Measurements from ENCODE around the gene FBXW7. TPM values are rescaled to one million over a fixed set of nuclear protein-coding genes. Genes with fewer than 3 reads are reported as not detected.

FBXW7 gene
- total RNA-seq, 1 experiment from 2014 or later: 23.0 TPM

- TF ChIP-seq, protein P1, sequence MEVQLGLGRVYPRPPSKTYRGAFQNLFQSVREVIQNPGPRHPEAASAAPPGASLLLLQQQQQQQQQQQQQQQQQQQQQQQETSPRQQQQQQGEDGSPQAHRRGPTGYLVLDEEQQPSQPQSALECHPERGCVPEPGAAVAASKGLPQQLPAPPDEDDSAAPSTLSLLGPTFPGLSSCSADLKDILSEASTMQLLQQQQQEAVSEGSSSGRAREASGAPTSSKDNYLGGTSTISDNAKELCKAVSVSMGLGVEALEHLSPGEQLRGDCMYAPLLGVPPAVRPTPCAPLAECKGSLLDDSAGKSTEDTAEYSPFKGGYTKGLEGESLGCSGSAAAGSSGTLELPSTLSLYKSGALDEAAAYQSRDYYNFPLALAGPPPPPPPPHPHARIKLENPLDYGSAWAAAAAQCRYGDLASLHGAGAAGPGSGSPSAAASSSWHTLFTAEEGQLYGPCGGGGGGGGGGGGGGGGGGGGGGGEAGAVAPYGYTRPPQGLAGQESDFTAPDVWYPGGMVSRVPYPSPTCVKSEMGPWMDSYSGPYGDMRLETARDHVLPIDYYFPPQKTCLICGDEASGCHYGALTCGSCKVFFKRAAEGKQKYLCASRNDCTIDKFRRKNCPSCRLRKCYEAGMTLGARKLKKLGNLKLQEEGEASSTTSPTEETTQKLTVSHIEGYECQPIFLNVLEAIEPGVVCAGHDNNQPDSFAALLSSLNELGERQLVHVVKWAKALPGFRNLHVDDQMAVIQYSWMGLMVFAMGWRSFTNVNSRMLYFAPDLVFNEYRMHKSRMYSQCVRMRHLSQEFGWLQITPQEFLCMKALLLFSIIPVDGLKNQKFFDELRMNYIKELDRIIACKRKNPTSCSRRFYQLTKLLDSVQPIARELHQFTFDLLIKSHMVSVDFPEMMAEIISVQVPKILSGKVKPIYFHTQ (CRISPR knock-in tag; IDR thresholded peaks at IDR 0.05): no peak
- TF ChIP-seq GTF2I (CRISPR knock-in tag; conservative IDR thresholded peaks at IDR 0.05) (no peak), CBFB (CRISPR knock-in tag; IDR thresholded peaks at IDR 0.05; ENCODE audit: low read depth) (no peak), CREM (CRISPR knock-in tag; IDR thresholded peaks at IDR 0.05) (no peak), SOX15 (CRISPR knock-in tag; IDR thresholded peaks at IDR 0.05) (no peak), ZNF671 (CRISPR knock-in tag; IDR thresholded peaks at IDR 0.05) (no peak), TEAD4 (CRISPR knock-in tag; IDR thresholded peaks at IDR 0.05) (no peak), TEAD1 (CRISPR knock-in tag; IDR thresholded peaks at IDR 0.05) (no peak)
- TF ChIP-seq, protein P2, sequence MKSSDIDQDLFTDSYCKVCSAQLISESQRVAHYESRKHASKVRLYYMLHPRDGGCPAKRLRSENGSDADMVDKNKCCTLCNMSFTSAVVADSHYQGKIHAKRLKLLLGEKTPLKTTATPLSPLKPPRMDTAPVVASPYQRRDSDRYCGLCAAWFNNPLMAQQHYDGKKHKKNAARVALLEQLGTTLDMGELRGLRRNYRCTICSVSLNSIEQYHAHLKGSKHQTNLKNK (CRISPR knock-in tag; IDR thresholded peaks at IDR 0.05): no peak
- TF ChIP-seq, protein P3, sequence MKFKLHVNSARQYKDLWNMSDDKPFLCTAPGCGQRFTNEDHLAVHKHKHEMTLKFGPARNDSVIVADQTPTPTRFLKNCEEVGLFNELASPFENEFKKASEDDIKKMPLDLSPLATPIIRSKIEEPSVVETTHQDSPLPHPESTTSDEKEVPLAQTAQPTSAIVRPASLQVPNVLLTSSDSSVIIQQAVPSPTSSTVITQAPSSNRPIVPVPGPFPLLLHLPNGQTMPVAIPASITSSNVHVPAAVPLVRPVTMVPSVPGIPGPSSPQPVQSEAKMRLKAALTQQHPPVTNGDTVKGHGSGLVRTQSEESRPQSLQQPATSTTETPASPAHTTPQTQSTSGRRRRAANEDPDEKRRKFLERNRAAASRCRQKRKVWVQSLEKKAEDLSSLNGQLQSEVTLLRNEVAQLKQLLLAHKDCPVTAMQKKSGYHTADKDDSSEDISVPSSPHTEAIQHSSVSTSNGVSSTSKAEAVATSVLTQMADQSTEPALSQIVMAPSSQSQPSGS (CRISPR knock-in tag; IDR thresholded peaks at IDR 0.05; ENCODE audit: borderline replicate concordance, low read depth): no peak
Observed at GRCh38 chr4:152327606-152328453, 208.1 kb downstream of the FBXW7 start (continued).

DNA sequence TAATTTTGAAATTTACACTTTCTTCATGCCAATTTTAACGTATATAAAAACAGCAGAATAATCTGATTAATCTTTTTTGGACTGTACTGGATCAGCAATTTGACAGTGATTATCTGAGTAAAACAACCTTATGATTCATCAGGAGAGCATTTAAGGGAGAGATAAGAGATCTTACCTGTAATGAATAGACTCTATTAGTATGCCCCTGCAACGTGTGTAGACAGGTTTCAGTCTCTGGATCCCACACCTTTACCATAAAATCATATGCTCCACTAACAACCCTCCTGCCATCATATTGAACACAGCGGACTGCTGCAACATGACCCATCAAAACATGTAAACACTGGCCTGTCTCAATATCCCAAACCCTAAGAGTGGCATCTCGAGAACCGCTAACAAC is 210.1 kb downstream of the FBXW7 start:
- DNase-seq (ENCODE audit: low spot score) (no peak), ATAC-seq (no peak)
- Mint-ChIP-seq H3K27ac (no peak overlapping the region), H3K36me3 (peaks cover 13% of the 10 kb centered on the region), H3K4me3 (no peak overlapping the region), H3K9me3 (no peaks in the 10 kb centered on the region), H3K4me1 (no peaks in the 10 kb centered on the region), H3K27me3 (ENCODE audit: low read depth) (no peaks in the 10 kb centered on the region)
- CTCF ChIA-PET: no interaction called here
- POLR2A ChIA-PET: interaction anchor here (0.6 kb wide), 1 partner anchor 331 kb away, joined by 3 read pairs; no protein-coding TSS in a partner anchor
- TF ChIP-seq ZNF138 (CRISPR knock-in tag; conservative IDR thresholded peaks at IDR 0.05) (no peak), IRF1 (CRISPR knock-in tag; IDR thresholded peaks at IDR 0.05) (no peak), ELF4 (CRISPR knock-in tag; IDR thresholded peaks at IDR 0.05; ENCODE audit: low read depth) (no peak), TEAD4 (CRISPR knock-in tag; IDR thresholded peaks at IDR 0.05) (no peak), E2F4 (CRISPR knock-in tag; IDR thresholded peaks at IDR 0.05; ENCODE audit: borderline replicate concordance, low read depth) (no peak), PREB (CRISPR knock-in tag; IDR thresholded peaks at IDR 0.05; ENCODE audit: borderline replicate concordance) (no peak), EMX1 (CRISPR knock-in tag; IDR thresholded peaks at IDR 0.05) (no peak), NFE2L1 (CRISPR knock-in tag; IDR thresholded peaks at IDR 0.05) (no peak)

Data from WTC11 (cell line).